Hindlimb muscle (tissue), 1 donor: ENCODE results near the gene LRRC17. TPM values are rescaled to one million over a fixed set of nuclear protein-coding genes. Genes with fewer than 3 reads are reported as not detected.

Experiments used
- DNase-seq: peaks from one replicate; pipeline ENCODE4 v3.0.0-alpha.2; 2013
- polyA plus RNA-seq: library from polyadenylated mRNA; unstranded; fragments of 120-200 nt; gene quantifications from one replicate; pipeline ENCODE4 v1.2.1, GENCODE V29; 2013; ENCODE audit not compliant: insufficient read length

LRRC17 gene
- polyA plus RNA-seq, 1 donor = 26.4 TPM

DNA sequence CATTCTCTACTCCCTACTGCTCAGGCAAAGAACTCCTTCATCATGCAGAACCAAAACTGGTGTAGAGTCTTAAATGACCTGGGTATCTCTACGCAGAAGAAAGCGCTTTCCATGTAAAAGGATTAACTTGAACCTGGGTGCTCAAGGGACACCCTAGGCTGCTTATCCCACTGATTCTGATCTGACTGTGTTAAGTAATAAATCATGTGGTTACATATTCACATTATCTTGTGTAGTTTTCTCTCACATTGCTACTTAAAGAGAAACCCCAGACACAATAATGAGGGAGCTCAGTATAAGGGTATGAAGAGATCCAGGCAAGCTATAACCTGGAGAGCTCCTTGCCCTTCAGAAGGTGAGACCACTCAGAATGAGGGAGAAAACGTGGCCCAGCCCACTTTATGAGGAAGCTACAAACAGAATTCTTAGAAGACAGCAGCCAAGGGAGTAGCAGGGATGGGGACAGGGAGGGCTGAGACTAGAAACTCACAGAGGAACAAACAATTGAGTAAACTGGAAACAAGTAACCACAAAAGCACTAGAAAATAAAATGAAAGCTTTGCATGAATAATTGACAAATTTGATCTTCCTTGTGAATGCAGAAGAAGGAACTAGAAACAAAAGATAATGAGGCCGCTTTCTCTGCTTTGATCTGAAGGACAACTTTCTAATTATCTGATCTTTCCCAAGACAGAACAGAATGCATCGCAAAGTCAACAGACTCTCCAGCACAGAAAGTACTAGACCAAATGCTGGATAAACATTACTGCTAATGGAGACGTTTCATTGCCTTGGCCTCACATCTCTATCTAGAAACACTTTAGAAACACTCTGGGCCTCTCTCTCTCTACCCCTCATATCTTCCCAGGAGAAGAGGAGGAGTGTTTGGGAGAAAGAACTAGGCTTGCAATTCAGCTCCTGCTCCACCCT lies 76.1 kb downstream of the LRRC17 start:
- no peak for DNase-seq

DNA sequence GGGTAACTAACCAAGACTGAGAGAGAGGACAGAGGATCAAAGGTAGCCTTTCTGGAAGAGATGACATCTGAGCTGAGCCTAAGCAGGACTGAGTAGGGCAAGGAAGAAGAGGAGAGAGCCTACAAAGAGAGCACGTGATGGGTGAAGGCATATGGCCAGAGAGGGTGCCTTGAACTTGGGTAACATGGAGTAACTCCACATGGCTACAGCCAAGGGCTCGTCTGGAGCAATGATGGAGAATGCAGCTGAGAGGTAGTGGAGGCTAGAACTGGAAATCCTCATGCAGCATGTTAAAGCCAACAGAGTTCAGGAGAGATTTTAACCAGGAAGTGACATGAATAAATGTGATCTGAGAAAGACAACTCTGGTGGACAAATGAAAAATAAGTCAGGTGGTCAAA lies 77.8 kb downstream of the LRRC17 start:
- no peak for DNase-seq

DNA sequence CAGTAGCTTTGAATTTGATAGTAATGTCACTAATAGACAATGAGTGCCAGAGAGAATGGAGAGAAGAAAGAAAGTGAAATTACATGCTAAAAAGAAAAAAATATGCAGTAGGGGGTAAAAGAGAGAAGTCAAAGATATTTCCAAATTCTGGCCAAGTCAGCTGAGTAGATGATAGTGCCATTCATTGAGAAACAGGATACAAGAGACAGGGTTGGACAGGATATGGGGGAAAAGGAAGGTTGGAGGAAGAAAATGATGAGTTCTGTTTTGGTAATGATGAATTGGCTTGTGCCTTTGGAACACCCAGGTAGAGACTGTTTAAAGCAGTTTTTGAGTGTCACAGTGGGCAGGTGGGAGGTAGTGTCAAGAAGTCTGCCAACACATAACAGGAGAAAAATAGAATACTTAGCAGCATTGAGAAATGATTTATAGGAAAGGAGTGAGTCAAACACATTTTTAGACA lies 78.3 kb downstream of the LRRC17 start:
- peak; percentile 5 for DNase-seq

DNA sequence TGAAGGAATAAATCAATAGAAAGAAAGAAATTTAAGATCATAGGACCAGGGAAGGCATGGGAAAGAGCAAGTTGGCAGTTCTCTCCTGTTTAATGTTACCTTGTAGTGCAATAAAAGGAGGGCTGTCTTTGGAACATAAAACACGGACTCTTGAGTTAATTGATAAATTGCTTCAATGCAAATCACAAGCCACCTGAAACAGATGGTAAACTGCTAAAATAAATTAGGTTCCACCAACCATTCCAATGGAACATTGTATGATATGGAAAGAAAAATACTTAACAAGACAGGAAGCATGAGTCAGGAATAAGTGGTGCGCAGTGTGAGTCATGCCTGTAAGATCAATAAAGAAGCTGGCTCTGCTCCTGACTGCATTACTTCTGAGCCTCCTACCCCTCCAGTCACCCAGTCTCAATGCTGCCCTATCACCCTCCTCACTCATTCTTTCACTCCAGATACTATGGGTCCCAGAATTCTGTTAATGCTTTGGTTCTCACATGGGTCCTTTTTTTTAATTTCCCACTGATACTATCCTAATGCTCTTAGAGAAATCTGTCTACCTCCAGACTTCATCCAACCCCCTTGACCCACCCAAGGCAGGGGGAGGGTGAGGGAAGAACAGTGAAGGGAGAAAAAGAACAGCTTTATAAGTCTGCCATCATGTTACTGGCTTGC lies 78.9 kb downstream of the LRRC17 start:
- DNase-seq = peak; percentile 51

DNA sequence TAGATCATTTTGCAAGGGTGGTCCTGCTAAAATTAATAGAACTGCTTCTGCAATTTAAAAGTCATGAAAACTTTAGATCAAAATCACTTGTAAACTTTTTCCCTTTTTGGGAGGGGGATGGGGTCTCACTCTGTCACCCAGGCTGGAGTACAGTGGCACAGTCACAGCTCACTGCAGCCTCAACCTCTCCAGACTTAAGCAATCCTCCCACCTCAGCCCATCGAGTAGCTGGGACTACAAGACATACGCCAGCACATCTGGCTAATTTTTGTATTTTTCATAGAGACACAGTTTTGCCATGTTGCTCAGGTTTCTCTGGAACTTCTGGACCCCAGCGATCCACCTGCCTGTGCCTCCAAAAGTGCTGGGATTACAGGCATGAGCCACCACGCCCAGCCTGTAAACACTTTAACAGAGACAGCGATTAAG lies 79.7 kb downstream of the LRRC17 start:
- DNase-seq = no peak

DNA sequence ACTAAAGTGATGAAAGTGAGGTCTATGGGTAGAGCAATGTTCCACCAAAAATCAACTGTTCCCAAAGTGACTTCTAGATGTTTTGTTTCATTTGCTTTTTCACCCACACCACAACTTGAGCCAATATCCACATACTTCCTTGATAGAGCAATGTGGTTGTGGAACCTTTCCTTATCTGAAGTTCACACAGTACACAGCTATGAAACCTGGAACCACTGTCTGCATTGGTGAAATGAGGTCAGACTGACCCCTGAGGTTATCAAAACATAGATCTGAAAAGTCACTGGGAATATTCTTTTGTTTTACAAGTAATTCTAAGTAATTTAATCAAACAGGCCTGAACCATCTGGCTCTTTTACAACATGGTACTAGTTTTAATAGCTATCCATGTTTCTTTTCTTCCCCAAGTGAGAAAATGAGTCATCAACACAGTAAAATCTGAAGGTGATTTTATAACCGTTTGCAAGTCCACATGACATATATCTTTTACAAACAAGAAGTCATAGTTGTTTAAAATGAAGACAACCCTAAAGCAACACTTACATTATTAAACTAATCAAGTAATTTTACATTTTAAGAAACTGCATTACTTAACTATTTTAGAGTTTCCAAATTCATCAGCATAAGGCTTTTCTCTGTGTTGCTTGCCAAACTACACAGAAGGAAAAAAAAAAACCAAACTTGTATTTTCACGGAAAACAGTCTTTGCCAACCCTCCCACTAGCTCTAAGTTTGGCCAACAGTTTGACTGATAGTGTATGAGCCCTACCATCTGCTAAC lies 80.3 kb downstream of the LRRC17 start:
- DNase-seq = peak; percentile 49

DNA sequence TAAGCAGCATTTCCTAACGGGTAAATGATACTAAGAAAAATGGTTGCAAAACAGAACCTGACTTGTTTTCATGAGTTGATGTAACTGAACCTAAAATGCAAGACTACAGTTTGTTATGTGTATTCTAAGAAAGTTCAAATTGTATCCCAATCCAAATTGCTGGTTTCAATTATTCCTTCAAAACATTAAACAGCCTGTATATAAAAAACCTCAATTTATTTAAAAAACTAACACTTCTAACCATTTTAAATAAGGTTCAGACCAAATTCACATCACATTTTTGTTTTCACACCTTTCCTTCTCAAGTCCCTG lies 80.9 kb downstream of the LRRC17 start:
- DNase-seq = no peak

DNA sequence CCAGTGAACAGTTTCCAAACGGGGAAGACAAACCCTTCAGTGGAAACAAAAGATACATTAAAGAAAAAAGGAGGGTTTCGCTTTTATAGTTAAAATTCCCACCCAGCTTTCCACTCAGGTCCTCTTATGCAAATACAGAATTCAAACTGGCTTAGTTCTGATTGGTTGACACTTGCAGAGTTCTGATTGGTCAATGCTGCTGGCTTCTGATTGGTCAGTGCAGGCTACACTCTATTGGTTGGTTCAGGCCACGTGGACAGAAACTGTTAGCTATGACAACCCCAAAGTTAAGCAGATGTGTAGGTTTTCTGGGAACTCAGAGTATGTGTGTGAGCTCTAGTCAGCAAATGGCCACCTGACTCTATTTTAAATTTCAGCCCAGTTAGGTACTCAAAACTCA lies 81.8 kb downstream of the LRRC17 start:
- DNase-seq = no peak

Other genes with a start within 250 kb of the LRRC17 start
- 6.7 TPM for gene POLR2J2, start 241.3 kb upstream of the LRRC17 start, polyA plus RNA-seq
- 6.5 TPM for gene FAM185A, start 164.0 kb upstream of the LRRC17 start, polyA plus RNA-seq
- 0.76 TPM for gene FBXL13, start 161.8 kb downstream of the LRRC17 start, polyA plus RNA-seq
- 20.0 TPM for gene ARMC10, start 162.1 kb downstream of the LRRC17 start, polyA plus RNA-seq
- 14.5 TPM for gene NAPEPLD, start 236.1 kb downstream of the LRRC17 start, polyA plus RNA-seq